Calu3 (cell line): ENCODE measurements around the gene MSL3. TPM values are rescaled to one million over a fixed set of nuclear protein-coding genes. Genes with fewer than 3 reads are reported as not detected.

Experiments used
- BruUV-seq: library from RNA; stranded (reverse); fragments of 400-500 nt; replicated peaks from 2 replicates; lab custom pipeline; 2021; lab: Mats Ljungman, UMichigan
- CTCF ChIA-PET: fragments of 300-600 bp; sonication (Branson Sonifier 250); formaldehyde crosslinking; loops from one replicate; lab custom pipeline; 2022; ENCODE audit warnings: antibody characterized with exemption; lab: Charles Lee
- DNase-seq: peaks from one replicate; pipeline ENCODE4 v3.0.0; 2022
- H3K27ac Mint-ChIP-seq: one replicate; pipeline ENCODE4 v1.8.0; 2022; ENCODE audit warnings: mixed read lengths; ENCODE audit not compliant: unreplicated experiment
- H3K27me3 Mint-ChIP-seq: one replicate; pipeline ENCODE4 v1.8.0; 2022; ENCODE audit warnings: mixed read lengths; ENCODE audit not compliant: unreplicated experiment
- H3K36me3 Mint-ChIP-seq: one replicate; pipeline ENCODE4 v1.8.0; 2022; ENCODE audit warnings: mild to moderate bottlenecking, moderate library complexity, mixed read lengths; ENCODE audit not compliant: insufficient read depth, unreplicated experiment
- H3K4me1 Mint-ChIP-seq: one replicate; pipeline ENCODE4 v1.8.0; 2022; ENCODE audit warnings: mild to moderate bottlenecking, low read depth, mixed read lengths; ENCODE audit not compliant: unreplicated experiment
- H3K4me3 Mint-ChIP-seq: one replicate; pipeline ENCODE4 v1.8.0; 2022; ENCODE audit warnings: mild to moderate bottlenecking, low read depth, moderate library complexity, mixed read lengths; ENCODE audit not compliant: unreplicated experiment
- H3K9me3 Mint-ChIP-seq: one replicate; pipeline ENCODE4 v1.8.0; 2022; ENCODE audit warnings: low read depth, mixed read lengths; ENCODE audit not compliant: unreplicated experiment
- intact Hi-C: fragments of 100-400 bp; cut with micrococcal nuclease; formaldehyde crosslinking; loops from one replicate; pipeline ENCODE4 v1.10.0; 2022; ENCODE audit not compliant: unreplicated experiment
- total RNA-seq: library from RNA; stranded (reverse); gene quantifications from 2 replicates; pipeline ENCODE4 v1.2.3, GENCODE V29; 2022
- TF ChIP-seq, protein P1 (sequence below): fragments of 200-600 bp; IDR thresholded peaks from one replicate; pipeline ENCODE4 v1.8.0; 2022; ENCODE audit warnings: antibody characterized with exemption; ENCODE audit not compliant: unreplicated experiment

Gene MSL3
- total RNA-seq, 1 experiment from 2014 or later, result 30.7 TPM

DNA sequence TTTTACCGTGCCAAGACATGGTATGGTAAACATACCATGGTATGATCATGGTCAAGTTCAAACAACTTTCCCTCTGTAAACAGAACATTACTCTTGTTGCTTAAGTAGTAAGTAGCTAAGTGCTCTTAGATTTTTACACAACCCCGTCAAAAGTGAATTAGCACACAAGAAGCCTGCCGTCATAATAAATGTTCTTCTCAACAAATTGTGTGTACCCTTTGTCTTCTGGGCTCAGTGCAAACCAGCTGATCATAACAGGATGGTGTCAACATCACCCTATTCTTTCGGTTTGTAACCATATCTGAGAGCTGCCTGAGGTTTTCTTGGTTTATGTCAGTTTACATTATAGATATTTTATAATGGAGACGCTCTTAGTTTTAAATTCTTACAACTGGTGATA, 28.8 kb downstream of the MSL3 start:
- intact Hi-C loops, result no loop called here
- H3K36me3 Mint-ChIP-seq, result no peaks in the 10 kb centered on the region
- no peaks in the 10 kb centered on the region for H3K27me3 Mint-ChIP-seq
- DNase-seq, result no peak
- no peak overlapping the region for H3K27ac Mint-ChIP-seq
- no peaks in the 10 kb centered on the region for H3K4me1 Mint-ChIP-seq
- H3K4me3 Mint-ChIP-seq, result no peak overlapping the region
- TF ChIP-seq, protein P1, sequence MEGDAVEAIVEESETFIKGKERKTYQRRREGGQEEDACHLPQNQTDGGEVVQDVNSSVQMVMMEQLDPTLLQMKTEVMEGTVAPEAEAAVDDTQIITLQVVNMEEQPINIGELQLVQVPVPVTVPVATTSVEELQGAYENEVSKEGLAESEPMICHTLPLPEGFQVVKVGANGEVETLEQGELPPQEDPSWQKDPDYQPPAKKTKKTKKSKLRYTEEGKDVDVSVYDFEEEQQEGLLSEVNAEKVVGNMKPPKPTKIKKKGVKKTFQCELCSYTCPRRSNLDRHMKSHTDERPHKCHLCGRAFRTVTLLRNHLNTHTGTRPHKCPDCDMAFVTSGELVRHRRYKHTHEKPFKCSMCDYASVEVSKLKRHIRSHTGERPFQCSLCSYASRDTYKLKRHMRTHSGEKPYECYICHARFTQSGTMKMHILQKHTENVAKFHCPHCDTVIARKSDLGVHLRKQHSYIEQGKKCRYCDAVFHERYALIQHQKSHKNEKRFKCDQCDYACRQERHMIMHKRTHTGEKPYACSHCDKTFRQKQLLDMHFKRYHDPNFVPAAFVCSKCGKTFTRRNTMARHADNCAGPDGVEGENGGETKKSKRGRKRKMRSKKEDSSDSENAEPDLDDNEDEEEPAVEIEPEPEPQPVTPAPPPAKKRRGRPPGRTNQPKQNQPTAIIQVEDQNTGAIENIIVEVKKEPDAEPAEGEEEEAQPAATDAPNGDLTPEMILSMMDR, result no peak
- CTCF ChIA-PET, result interaction anchor here (0.6 kb wide), 1 partner anchor 23 kb away, joined by 3 read pairs; no protein-coding TSS in a partner anchor
- H3K9me3 Mint-ChIP-seq, result no peaks in the 10 kb centered on the region
- no TSS peak for BruUV-seq

DNA sequence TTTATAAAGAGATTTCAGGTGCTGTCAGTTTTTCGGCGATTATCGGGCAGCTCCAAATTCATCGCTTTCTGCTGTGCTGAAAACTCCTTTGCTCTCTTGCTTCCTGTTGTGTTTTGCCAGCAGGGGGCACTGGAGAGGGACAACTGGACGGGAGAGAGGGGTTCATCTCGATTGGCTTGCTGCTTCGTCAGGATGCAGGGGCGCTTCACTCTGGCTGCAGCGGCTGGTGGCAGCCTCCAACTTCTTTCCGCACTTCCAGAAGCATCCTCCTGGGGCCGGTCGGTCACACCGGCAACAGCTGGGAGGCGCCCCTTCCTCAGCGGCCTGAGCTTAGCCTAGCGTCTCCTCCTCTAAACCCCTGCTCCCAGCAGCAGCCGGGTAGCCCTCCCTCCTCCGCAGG, 29.5 kb downstream of the MSL3 start:
- Mint-ChIP-seq H3K27ac (no peak overlapping the region), H3K4me1 (no peaks in the 10 kb centered on the region), H3K9me3 (no peaks in the 10 kb centered on the region), H3K36me3 (no peaks in the 10 kb centered on the region), H3K4me3 (no peak overlapping the region), H3K27me3 (no peaks in the 10 kb centered on the region)
- DNase-seq, result peak; percentile 5
- intact Hi-C loops, result no loop called here
- CTCF ChIA-PET, result interaction anchor here (0.7 kb wide), 1 partner anchor 19 kb away, joined by 6 read pairs; no protein-coding TSS in a partner anchor
- BruUV-seq, result no TSS peak
- TF ChIP-seq, protein P1, result no peak

DNA sequence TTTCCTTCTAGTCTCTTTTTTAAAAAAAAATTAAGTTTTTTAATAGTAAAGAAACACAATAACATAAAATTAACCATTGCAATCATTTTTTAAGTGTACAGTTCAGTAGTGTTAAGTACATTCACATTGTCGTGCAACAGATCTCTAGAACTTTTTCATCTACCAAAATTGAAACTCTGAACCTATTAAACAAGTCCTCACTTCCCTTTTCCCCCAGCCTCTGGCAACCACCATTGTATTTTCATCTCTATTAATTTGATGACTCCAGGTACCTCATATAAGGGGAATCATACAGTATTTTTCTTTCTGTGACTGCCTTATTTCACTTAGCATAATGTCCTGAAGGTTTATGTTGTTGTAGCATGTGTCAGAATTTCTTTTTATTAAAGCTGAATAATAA, 31.8 kb downstream of the MSL3 start:
- Mint-ChIP-seq H3K4me1 (no peaks in the 10 kb centered on the region), H3K36me3 (no peaks in the 10 kb centered on the region), H3K27ac (no peak overlapping the region), H3K4me3 (no peak overlapping the region), H3K9me3 (no peaks in the 10 kb centered on the region), H3K27me3 (no peaks in the 10 kb centered on the region)
- BruUV-seq, result no TSS peak
- no peak for DNase-seq
- intact Hi-C loops, result no loop called here
- CTCF ChIA-PET, result no interaction called here
- TF ChIP-seq, protein P1, result no peak

DNA sequence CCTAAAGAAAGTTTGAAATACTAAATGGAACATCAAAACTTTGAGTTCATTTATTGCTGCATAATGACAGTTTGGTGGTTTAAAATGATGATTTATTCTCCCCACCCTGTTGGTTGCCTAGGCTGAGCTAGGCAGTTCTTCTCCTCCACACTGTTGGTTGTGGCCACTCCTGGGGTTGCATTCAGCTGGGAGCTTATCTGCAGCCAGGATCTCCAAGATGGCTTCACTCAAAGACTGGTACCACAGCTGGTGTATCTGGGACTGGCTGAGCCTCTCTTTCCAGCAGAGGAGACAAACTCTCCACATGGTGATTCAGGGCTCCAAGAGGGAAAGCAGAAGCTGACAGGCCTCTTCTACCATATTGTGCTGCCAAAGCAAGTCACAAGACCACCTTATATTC, 33.1 kb downstream of the MSL3 start:
- CTCF ChIA-PET, result no interaction called here
- no peak overlapping the region for H3K27ac Mint-ChIP-seq
- TF ChIP-seq, protein P1, result no peak
- H3K36me3 Mint-ChIP-seq, result no peaks in the 10 kb centered on the region
- BruUV-seq, result no TSS peak
- no peak overlapping the region for H3K4me3 Mint-ChIP-seq
- H3K4me1 Mint-ChIP-seq, result no peaks in the 10 kb centered on the region
- DNase-seq, result no peak
- H3K27me3 Mint-ChIP-seq, result no peaks in the 10 kb centered on the region
- intact Hi-C loops, result no loop called here
- H3K9me3 Mint-ChIP-seq, result no peaks in the 10 kb centered on the region
